Skeletal muscle tissue (tissue), 4 donors: ENCODE results near the gene XPO4. TPM values are rescaled to one million over a fixed set of nuclear protein-coding genes. Genes with fewer than 3 reads are reported as not detected.
"Not testable (repeated sequence)": the region's sequence is repeated elsewhere in the genome, so short reads cannot be mapped to it uniquely, and the experiment has no call there.

Experiments used
- H3K27ac ChIP-seq: one replicate; pipeline ENCODE4 v1.7.0; 2013; ENCODE audit warnings: mild to moderate bottlenecking, low read depth, low read length, inconsistent platforms
- H3K27me3 ChIP-seq, 3 donors: one replicate each; pipeline ENCODE4 v1.7.0; 2013; ENCODE audit warnings: low read length in 3 of 3; ENCODE audit not compliant: control insufficient read depth in 3 of 3, insufficient read depth in 3 of 3
- H3K36me3 ChIP-seq, 3 donors: one replicate each; pipeline ENCODE4 v1.7.0; 2013; ENCODE audit warnings: low read length in 3 of 3; ENCODE audit not compliant: control insufficient read depth in 3 of 3, insufficient read depth in 3 of 3
- H3K4me1 ChIP-seq, 3 donors: one replicate each; pipeline ENCODE4 v1.7.0; 2013; ENCODE audit warnings: low read length in 3 of 3, mild to moderate bottlenecking in 3 of 3; ENCODE audit not compliant: control insufficient read depth in 3 of 3, insufficient read depth in 3 of 3
- H3K4me3 ChIP-seq, 3 donors: one replicate each; pipeline ENCODE4 v1.7.0; 2013; ENCODE audit warnings: low read length in 3 of 3
- H3K9ac ChIP-seq, 3 donors: one replicate each; pipeline ENCODE4 v1.7.0; 2013; ENCODE audit warnings: low read length in 3 of 3, mild to moderate bottlenecking in 3 of 3, moderate library complexity in 2 of 3, low read depth in 1 of 3
- H3K9me3 ChIP-seq, 3 donors: one replicate each; pipeline ENCODE4 v1.7.0; 2013; ENCODE audit warnings: low read length in 3 of 3; ENCODE audit not compliant: control insufficient read depth in 3 of 3
- total RNA-seq: library from RNA; depleted of rRNA; stranded (reverse); fragments of >200 nt; gene quantifications from one replicate; pipeline ENCODE4 v1.2.3, GENCODE V29; 2014
- donor health status: Osteomylitis.

The XPO4 gene
- total RNA-seq, 1 donor from 2014 or later: 28.2 TPM

DNA sequence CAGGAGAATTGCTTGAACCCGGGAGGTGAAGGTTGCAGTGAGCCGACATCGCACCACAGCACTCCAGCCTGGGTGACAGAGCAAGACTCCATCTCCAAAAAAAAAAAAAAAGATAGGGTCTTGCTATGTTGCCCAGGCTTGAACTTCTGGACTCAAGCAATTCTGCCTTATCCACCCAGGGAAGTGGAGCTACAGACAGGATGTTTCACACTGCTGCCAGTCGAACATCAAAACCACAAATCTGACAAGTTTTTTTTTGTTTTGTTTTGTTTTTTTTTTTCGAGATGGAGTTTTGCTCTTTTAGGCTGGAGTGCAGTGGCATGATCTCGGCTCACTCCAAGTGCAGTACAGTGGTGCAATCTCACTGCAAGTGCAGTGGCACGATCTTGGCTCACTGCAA lies 10.8 kb downstream of the XPO4 start:
- Histone ChIP-seq H3K9ac (no peak overlapping the region), H3K36me3 (peaks cover 0 to 2% (median 0%) of the 10 kb centered on the region in 3 donors), H3K4me1 (no peaks in the 10 kb centered on the region), H3K4me3 (no peak overlapping the region), H3K27ac (no peak overlapping the region), H3K27me3 (no peaks in the 10 kb centered on the region), H3K9me3 (no peaks in the 10 kb centered on the region)

DNA sequence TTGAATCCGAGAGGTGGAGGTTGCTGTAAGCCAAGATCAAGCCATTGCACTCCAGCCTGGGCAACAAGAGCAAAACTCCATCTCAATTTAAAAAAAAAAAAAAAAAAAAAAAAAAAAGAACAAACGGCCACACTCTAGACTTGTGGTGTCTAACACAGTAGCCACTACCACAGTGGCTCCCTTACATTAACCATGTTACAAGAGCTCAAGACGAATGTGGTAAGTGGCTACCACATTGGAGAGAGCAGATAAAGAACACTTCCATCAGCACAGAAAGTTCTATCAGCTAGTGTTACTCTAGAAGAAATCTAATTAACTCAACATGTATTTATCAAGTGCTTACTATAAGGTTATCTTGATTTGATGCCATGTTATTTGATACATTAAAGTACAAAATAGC lies 11.5 kb downstream of the XPO4 start:
- Histone ChIP-seq H3K9ac (no peak overlapping the region), H3K27ac (no peak overlapping the region), H3K4me3 (no peak overlapping the region), H3K9me3 (no peaks in the 10 kb centered on the region), H3K27me3 (no peaks in the 10 kb centered on the region), H3K36me3 (peaks cover 0 to 2% (median 0%) of the 10 kb centered on the region in 3 donors), H3K4me1 (no peaks in the 10 kb centered on the region)

DNA sequence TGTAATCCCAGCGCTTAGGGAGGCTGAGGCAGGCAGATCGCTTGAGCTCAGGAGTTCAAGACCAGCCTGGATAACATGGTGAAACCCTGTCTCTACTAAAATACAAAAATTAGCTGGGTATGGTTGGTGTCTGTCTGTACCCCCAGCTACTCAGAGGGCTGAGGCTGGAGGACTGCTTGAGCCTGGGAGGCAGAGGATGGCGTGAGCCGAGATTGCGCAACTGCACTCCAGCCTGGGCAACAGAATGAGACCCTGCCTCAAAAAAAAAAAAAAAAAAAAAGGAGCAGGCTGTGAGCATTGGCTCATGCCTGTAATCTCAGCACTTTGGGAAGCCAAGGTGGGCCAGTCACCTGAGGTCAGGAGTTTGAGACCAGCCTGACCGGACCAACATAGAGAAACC lies 12.0 kb downstream of the XPO4 start:
- not testable (repeated sequence) for H3K4me1 ChIP-seq, H3K27me3 ChIP-seq, H3K4me3 ChIP-seq, H3K36me3 ChIP-seq, H3K27ac ChIP-seq, H3K9me3 ChIP-seq, H3K9ac ChIP-seq

DNA sequence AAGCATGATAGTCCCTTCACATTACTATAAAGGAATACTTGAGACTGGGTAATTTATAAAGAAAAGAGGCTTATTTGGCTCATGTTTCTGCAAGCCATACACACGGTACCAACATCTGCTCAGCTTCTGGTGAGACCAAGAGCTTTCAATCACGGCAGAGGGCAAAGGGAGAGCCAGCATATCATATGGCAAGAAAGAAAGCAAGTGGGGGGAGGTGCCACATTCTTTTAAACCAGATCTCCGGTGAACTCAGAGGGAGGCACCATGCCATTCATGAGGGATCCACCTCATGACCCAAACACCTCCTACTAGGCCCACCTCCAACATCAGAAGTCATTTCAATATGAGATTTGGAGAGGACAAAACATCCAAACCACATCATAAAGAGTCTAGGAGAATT lies 20.3 kb downstream of the XPO4 start:
- Histone ChIP-seq H3K4me1 (peaks cover 14 to 22% (median 16%) of the 10 kb centered on the region in 3 donors), H3K27ac (peak overlapping the region; percentile 62), H3K9ac (no peak overlapping the region), H3K36me3 (no peaks in the 10 kb centered on the region), H3K9me3 (no peaks in the 10 kb centered on the region), H3K27me3 (no peaks in the 10 kb centered on the region), H3K4me3 (peak overlapping the region in 1 of 3 donors; percentile 27)

DNA sequence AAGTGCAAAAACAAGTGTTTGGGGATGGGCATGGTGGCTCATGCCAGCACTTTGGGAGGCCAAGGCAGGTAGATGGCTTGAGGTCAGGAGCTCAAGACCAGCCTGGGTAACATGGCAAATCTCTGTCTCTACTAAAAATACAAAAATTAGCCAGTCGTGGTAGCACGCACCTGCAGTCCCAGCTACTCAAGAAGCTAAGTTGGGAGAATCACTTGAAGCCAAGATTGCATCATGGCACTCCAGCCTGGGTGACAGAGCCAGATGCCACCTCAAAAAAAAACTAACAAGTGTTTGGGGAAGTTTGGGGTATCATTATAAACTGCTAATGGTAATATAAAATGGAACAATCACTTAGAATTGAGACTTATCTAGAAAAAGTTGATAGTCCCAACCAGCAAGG lies 24.6 kb downstream of the XPO4 start:
- H3K27me3 ChIP-seq: no peaks in the 10 kb centered on the region
- no peak overlapping the region for H3K9ac ChIP-seq
- H3K4me1 ChIP-seq: peaks cover 12 to 20% (median 16%) of the 10 kb centered on the region in 3 donors
- no peak overlapping the region for H3K27ac ChIP-seq
- H3K36me3 ChIP-seq: no peaks in the 10 kb centered on the region
- no peaks in the 10 kb centered on the region for H3K9me3 ChIP-seq
- no peak overlapping the region for H3K4me3 ChIP-seq

DNA sequence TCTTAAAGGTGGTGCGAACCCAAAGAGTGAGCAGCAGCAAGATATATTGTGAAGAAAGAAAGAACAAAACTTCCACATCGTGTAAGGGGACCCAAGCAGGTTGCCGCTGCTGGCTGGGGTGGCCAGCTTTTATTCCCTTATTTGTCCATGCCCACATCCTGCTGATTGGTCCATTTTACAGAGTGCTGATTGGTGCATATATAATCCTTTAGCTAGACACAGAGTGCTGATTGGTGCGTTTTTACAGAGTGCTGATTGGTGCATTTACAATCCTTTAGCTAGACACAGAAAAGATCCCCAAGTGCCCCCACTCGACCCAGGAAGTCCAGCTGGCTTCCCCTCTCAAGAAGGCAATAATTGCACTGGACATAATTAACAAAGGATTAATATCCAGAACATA lies 25.7 kb downstream of the XPO4 start:
- H3K36me3 ChIP-seq, H3K27ac ChIP-seq, H3K27me3 ChIP-seq, H3K9ac ChIP-seq, H3K9me3 ChIP-seq, H3K4me3 ChIP-seq: not testable (repeated sequence)
- H3K4me1 ChIP-seq: peaks cover 4 to 15% (median 11%) of the 10 kb centered on the region in 3 donors

DNA sequence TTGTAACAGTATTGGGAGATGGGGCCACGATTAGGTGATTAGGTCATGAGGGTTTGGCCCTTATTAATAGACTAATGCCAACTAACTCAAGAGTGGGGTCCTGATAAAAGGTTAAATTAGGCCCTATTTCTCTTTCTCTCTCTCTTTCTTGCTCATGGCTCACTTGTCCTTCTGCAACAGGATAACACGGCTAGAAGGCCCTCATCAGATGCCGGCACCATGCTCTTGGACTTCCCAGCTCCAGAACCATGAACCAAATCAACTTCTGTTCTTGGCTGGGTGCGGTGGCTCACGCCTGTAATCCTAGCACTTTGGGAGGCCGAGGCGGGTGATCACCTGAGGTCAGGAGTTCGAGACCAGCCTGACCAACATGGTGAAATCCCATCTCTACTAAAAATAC lies 28.1 kb downstream of the XPO4 start:
- not testable (repeated sequence) for H3K27me3 ChIP-seq, H3K9me3 ChIP-seq, H3K4me3 ChIP-seq, H3K9ac ChIP-seq, H3K36me3 ChIP-seq, H3K27ac ChIP-seq
- H3K4me1 ChIP-seq: peaks cover 4 to 11% (median 11%) of the 10 kb centered on the region in 3 donors

DNA sequence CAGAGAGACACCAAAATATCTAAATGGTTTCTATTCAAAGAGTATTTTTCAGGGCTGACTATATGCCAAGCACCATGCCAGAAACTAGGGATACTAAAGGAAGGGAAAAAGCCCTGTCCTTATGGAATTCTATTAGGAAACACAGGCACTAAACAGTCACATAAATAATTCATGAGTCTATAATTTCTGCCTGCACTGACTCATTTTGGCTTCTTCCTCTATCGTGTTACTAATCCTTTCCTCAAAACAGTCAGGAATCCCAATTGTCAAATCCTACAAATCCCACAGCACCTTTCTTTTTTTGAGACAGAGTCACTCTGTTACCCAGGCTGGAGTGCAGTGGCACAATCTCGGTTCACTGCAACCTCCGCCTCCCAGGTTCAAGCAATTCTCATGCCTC lies 29.2 kb downstream of the XPO4 start:
- Histone ChIP-seq H3K9ac (no peak overlapping the region), H3K27ac (no peak overlapping the region), H3K27me3 (no peaks in the 10 kb centered on the region), H3K9me3 (no peaks in the 10 kb centered on the region), H3K4me1 (peaks cover 4 to 11% (median 11%) of the 10 kb centered on the region in 3 donors), H3K4me3 (no peak overlapping the region), H3K36me3 (no peaks in the 10 kb centered on the region)

DNA sequence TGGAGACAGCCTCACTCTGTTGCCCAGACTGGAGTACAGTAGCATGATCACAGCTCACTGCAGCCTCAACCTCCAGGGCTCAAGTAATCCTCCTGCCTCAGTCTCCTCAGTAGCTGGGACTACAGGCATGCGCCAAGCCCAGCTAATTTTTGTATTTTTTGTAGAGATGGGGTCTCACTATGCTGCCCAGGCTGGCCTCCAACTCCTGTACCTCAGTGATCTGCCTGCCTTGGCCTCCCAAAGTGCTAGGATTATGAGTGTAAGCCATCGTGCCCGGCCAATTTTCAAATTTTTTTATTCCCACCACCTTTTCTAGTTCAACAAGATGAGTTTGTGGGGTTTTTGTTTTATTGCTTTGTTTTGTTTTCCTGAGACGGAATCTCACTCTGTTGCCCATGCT lies 31.7 kb downstream of the XPO4 start:
- H3K4me1 ChIP-seq: peaks cover 0 to 4% (median 4%) of the 10 kb centered on the region in 3 donors
- no peak overlapping the region for H3K4me3 ChIP-seq
- no peak overlapping the region for H3K9ac ChIP-seq
- H3K9me3 ChIP-seq: no peaks in the 10 kb centered on the region
- no peak overlapping the region for H3K27ac ChIP-seq
- H3K27me3 ChIP-seq: no peaks in the 10 kb centered on the region
- no peaks in the 10 kb centered on the region for H3K36me3 ChIP-seq

DNA sequence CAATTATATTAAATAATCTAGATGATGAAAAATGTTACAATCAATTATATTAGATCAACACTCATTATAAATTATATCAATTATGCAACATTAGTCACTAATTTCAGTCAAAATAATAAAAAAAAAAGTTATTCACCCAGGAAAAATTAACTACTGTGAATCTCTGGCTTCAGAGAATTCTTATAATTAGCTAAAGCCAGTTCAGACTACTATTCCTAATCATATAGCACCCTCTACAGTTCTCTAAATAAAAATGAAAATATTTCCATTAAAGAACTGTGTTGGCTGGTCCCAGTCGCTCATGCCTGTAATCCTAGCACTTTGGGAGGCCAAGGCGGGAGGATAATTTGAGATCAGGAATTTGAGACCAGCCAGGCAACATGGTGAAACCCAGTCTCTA lies 33.0 kb downstream of the XPO4 start:
- Histone ChIP-seq H3K9ac (no peak overlapping the region), H3K9me3 (no peaks in the 10 kb centered on the region), H3K27ac (no peak overlapping the region), H3K4me1 (peaks cover 0 to 4% (median 4%) of the 10 kb centered on the region in 3 donors), H3K36me3 (no peaks in the 10 kb centered on the region), H3K4me3 (no peak overlapping the region), H3K27me3 (no peaks in the 10 kb centered on the region)

DNA sequence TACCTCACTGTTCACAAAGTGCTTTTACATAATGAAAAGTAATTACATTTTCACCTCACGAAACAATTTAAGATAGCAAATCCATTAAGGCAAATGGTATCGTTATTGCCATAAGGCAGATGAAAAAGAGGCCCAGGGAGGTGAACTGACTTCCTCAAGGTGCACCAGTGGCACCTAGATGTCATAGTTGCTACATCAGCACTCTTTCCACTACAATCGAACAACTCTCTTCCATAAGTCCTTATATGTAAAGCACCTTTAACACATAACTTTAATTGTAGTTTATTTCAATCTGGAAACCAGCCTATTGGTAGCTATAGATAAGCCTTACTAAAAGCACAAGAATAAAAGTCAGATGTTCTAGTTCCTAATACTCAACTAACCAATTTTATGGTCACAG lies 35.1 kb downstream of the XPO4 start:
- H3K9ac ChIP-seq: no peak overlapping the region
- no peaks in the 10 kb centered on the region for H3K9me3 ChIP-seq
- no peak overlapping the region for H3K4me3 ChIP-seq

More for the DNA sequence above, 35.1 kb downstream of the XPO4 start:
- Histone ChIP-seq H3K4me1 (peaks cover 0 to 4% (median 0%) of the 10 kb centered on the region in 3 donors), H3K27me3 (no peaks in the 10 kb centered on the region), H3K27ac (no peak overlapping the region), H3K36me3 (peaks cover 0 to 3% (median 0%) of the 10 kb centered on the region in 3 donors)
